ENCODE results near the gene TNFRSF14.
A peak's percentile ranks its signal among the peaks of the same experiment; 100 is the strongest.

The TNFRSF14 gene

DNA sequence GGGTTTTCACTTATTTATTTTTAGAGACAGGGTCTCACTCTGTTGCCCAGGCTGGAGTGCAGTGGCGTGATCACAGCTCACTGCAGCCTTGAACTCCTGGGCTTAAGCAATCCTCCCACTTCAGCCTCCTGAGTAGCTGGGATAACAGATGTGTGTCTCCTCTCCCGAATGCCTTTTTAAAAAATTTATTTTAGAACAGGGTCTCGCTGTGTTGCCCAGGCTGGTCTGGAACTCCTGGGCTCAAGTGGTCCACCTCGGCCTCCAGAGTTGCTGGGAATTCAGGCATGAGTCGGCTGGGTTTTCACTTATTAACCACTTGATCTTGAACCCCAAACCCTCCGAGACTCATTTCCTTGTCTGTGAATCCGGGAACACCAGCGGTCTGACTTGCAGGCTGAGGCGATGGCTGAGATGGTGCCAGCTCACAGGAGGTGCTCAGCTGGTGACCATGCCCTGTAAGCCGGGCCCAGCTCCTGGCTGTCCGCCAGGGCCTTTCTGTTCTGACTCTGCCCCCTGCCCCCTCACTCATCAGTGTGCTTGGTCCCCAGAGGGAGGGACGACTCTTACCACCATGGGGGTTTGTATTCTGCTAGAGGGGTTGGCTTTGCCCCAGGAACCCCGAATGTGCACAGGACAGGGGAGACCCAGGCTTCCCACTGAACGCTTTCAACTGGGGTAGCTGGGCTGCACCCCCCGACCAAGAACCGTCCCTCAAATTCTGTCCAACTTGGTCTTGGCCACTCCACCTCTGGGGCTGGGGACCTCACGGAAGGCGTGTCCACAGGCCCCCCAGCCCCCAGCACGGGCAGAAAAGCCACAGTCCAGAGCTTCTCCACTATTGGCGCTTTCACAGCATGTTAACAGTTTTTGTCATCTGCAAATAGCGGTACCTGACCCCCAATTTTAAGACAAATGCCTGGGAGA lies 54.1 kb downstream of the TNFRSF14 start:
- Histone ChIP-seq H3K9ac (ENCODE audit: low read length) (no peak overlapping the region), H3K4me3 (ENCODE audit: low read length) (no peak overlapping the region), H3K36me3 (ENCODE audit: control insufficient read depth, insufficient read depth, low read length, severe bottlenecking) (no peaks in the 10 kb centered on the region), H3K27me3 (replicated peaks; ENCODE audit: control insufficient read depth, insufficient read depth, low read length) (peaks cover 43% of the 10 kb centered on the region), H3K4me1 (ENCODE audit: control insufficient read depth, insufficient read depth, low read length) (no peaks in the 10 kb centered on the region), H3K9me3 (ENCODE audit: control insufficient read depth, low read length) (peaks cover 16% of the 10 kb centered on the region)
- DNase-seq (ENCODE audit: low read depth): no peak

DNA sequence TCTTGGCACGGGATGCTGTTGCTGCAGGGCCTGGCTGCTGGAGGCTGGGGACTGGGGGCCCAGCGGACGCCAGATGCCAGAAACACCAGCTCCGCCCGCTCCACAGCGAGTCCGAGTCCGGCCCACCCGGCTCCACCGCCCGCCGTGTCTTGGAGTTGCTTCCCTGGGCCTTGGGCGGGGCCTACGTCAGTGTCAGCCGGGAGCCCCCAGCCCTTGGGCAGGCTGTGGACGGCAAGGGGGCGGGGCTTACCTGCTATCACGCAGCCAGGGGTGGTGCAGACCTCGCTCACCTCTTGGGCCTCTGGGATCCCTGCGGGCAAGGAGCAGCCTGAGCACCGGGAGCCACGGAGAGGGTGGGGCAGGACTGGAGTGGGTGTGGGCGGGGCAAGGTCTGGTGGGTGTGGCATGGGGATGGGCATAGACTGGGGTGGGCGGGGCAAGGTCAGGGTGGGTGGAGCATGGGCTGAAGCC lies 54.9 kb downstream of the TNFRSF14 start:
- Histone ChIP-seq H3K4me1 (ENCODE audit: control insufficient read depth, insufficient read depth, low read length) (no peaks in the 10 kb centered on the region), H3K27me3 (replicated peaks; ENCODE audit: control insufficient read depth, insufficient read depth, low read length) (peaks cover 42% of the 10 kb centered on the region), H3K9me3 (ENCODE audit: control insufficient read depth, low read length) (peaks cover 22% of the 10 kb centered on the region), H3K9ac (ENCODE audit: low read length) (no peak overlapping the region), H3K36me3 (ENCODE audit: control insufficient read depth, insufficient read depth, low read length, severe bottlenecking) (no peaks in the 10 kb centered on the region), H3K4me3 (ENCODE audit: low read length) (no peak overlapping the region)
- DNase-seq (ENCODE audit: low read depth): peak; percentile 23

DNA sequence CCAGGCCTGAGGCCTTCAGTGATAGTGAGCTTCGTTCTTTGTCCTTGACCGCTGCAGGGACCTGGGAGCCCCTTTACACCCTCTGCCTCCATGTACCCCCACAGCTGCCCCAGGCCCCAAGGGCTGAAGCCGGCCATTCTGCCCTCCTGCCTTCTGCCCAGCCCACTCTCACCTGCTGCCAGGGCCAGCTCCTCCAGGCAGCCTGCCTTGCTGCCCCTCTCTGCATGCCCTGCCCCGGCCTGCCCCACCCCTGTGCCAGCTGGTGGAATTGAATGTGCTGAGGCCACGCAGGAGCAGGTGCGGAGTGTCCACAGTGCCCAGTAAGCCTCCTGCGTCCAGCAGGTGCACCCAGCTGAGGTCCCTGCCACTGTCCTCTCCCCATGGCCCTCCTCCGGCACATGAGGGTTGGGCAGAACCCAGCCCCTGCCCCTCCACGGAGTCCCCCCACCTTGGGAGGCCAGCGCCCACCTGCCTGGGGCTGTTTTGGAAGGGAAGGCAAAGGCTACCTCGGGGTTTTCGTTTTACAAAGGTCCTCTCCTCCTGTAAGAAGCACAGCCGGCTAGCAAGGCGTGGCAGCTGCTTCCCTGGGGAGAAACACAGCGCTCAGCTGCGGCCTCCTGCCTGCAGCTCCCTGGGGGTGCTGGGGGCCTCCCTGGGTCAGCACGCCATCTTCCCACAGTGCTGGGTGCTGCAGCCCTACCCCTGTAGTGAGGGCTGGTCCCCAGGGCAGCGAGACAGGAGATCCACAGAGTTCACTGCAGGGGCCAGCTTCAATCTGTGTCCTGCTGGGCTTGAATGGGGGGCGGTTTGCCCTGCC lies 55.7 kb downstream of the TNFRSF14 start:
- DNase-seq (ENCODE audit: low read depth): no peak
- Histone ChIP-seq H3K36me3 (ENCODE audit: control insufficient read depth, insufficient read depth, low read length, severe bottlenecking) (no peaks in the 10 kb centered on the region), H3K9me3 (ENCODE audit: control insufficient read depth, low read length) (peaks cover 29% of the 10 kb centered on the region), H3K9ac (ENCODE audit: low read length) (no peak overlapping the region), H3K4me3 (ENCODE audit: low read length) (no peak overlapping the region), H3K27me3 (replicated peaks; ENCODE audit: control insufficient read depth, insufficient read depth, low read length) (peaks cover 40% of the 10 kb centered on the region), H3K4me1 (ENCODE audit: control insufficient read depth, insufficient read depth, low read length) (no peaks in the 10 kb centered on the region)

DNA sequence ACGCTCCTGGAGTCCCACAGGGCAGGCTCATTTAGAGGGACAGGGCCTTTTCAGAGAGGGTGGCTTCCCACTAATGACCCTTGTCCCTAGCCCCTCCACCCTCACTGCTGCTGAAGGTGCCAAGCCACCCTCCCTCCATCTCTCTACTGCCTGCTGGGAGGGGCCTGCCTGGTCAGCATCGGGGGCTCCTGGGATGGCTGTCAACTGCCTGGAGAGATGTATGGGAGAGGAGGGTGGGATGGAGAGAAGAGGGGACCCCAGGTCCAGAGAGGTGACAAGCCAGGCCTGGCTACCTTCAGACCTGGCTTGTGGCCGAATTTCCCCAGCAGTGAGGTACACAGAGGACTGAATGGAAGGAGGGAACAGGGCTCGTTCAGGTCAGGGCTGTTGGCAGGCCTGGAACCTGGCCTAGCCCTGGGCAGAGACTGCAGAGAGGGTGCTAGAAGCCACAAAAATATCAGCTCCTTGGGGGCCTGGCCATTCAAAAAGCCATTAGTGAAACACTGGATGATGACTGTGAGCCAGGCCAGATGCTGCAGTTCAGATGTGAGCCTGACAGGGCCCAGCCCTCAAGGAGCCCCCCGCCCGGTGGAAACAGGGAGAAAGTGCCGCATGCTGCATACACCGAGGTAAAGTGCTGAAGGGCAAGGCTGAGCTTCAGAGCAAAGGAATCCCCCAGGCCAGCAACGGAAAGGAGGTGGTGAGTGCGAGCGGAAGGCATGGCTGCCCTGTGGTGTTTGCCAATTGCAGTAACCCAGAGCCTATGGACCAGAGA lies 56.6 kb downstream of the TNFRSF14 start:
- no peak for DNase-seq (ENCODE audit: low read depth)
- peaks cover 30% of the 10 kb centered on the region for H3K9me3 ChIP-seq (ENCODE audit: control insufficient read depth, low read length)
- no peaks in the 10 kb centered on the region for H3K36me3 ChIP-seq (ENCODE audit: control insufficient read depth, insufficient read depth, low read length, severe bottlenecking)
- no peaks in the 10 kb centered on the region for H3K4me1 ChIP-seq (ENCODE audit: control insufficient read depth, insufficient read depth, low read length)
- H3K4me3 ChIP-seq (ENCODE audit: low read length): no peak overlapping the region
- peaks cover 40% of the 10 kb centered on the region for H3K27me3 ChIP-seq (replicated peaks; ENCODE audit: control insufficient read depth, insufficient read depth, low read length)
- no peak overlapping the region for H3K9ac ChIP-seq (ENCODE audit: low read length)

All from adipocyte (in vitro differentiated cells).